ENCODE results near the gene NEGR1. TPM values are rescaled to one million over a fixed set of nuclear protein-coding genes. Genes with fewer than 3 reads are reported as not detected.
A peak's percentile ranks its signal among the peaks of the same experiment; 100 is the strongest.

The NEGR1 gene
- total RNA-seq, 2 experiments from 2014 or later = not detected

- H3K27me3 Mint-ChIP-seq (ENCODE audit: low read depth) = no peaks in the 10 kb centered on the region
- H3K27ac Mint-ChIP-seq = no peak overlapping the region
- no peak overlapping the region for H3K4me3 Mint-ChIP-seq
- no peaks in the 10 kb centered on the region for H3K9me3 Mint-ChIP-seq
- no peak for DNase-seq
- intact Hi-C loops (cut with micrococcal nuclease) = no loop called here
- no peaks in the 10 kb centered on the region for H3K36me3 Mint-ChIP-seq (ENCODE audit: low read depth)
- no peaks in the 10 kb centered on the region for H3K4me1 Mint-ChIP-seq (ENCODE audit: low read depth)
- CTCF ChIA-PET = interaction anchor here (0.7 kb wide), 1 partner anchor 178 kb away, joined by 3 read pairs; no protein-coding TSS in a partner anchor
Observed at GRCh38 chr1:71561729-71562128, 720.6 kb downstream of the NEGR1 start.

DNA sequence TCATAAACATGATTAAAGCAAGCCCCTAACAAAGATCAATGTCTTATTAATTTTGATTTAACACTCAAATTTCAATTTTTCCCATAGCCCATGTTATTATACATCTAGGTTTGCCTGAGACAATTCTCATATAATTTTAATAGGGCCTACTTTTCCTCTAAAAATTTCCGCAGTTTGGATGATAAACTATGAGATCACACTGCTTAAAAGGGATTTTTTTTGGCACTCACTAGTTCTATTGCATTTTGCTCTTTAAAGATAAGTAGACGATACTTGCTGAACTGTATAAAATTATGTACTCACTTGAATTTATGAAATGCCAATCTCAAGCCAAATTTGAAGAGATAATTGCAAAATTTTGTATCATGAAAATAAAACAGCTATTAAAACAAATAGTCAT is 721.1 kb downstream of the NEGR1 start:
- no peaks in the 10 kb centered on the region for H3K36me3 Mint-ChIP-seq (ENCODE audit: low read depth)
- no peaks in the 10 kb centered on the region for H3K4me1 Mint-ChIP-seq (ENCODE audit: low read depth)
- no peaks in the 10 kb centered on the region for H3K9me3 Mint-ChIP-seq
- no peak overlapping the region for H3K4me3 Mint-ChIP-seq
- no peak for DNase-seq
- intact Hi-C loops (cut with micrococcal nuclease) = no loop called here
- H3K27me3 Mint-ChIP-seq (ENCODE audit: low read depth) = no peaks in the 10 kb centered on the region
- CTCF ChIA-PET = interaction anchor here (0.6 kb wide), 1 partner anchor 541 kb away, joined by 3 read pairs; no protein-coding TSS in a partner anchor
- no peak overlapping the region for H3K27ac Mint-ChIP-seq

DNA sequence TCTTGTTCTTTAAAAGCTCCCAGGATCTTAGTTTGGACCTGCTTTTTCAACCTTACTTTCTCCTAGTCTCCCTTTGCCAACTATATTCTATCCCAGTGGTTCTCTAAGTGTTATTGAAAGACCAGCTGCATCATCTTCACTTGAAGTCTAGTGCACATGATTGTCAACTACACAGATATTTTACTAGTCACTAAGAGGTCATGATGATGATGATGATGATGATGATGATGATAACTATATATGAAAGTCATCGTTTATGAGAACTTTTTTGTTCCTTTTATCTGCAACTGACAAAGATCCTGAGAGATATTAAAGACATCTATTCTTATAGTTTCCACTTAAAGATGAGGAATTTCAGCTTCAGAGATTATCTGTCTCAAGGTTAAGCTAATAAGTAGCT is 722.5 kb downstream of the NEGR1 start:
- Mint-ChIP-seq H3K4me3 (no peak overlapping the region), H3K27ac (no peak overlapping the region), H3K4me1 (ENCODE audit: low read depth) (no peaks in the 10 kb centered on the region), H3K9me3 (no peaks in the 10 kb centered on the region), H3K36me3 (ENCODE audit: low read depth) (no peaks in the 10 kb centered on the region), H3K27me3 (ENCODE audit: low read depth) (no peaks in the 10 kb centered on the region)
- intact Hi-C loops (cut with micrococcal nuclease) = no loop called here
- CTCF ChIA-PET = no interaction called here
- DNase-seq = no peak

- CTCF ChIA-PET = interaction anchor here (0.7 kb wide), 1 partner anchor 387 kb away, joined by 3 read pairs; no protein-coding TSS in a partner anchor
Observed at GRCh38 chr1:71557138-71557537, 725.2 kb downstream of the NEGR1 start.

DNA sequence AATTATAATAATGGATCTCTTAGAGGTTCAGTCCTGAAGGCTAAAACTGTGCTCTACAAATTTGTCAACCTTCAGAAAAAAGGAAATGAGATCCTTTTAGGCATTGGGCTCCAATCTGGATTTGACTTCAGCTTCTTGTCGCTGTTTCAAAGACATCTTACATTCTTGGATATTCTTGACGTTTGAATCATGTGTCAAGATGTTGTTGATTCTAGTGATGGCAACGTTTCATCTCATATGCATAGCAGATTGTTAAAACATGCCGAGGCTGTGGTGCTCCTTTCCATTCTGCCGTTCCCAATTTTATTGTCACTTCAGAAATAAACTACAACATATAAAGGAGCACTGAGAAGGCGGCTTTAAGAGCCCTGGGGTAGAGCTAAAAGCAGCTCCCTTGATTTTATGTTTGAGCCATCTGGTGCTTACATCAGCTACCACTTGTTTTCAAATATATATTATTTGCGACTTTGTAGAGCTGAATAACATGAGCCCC is 733.9 kb downstream of the NEGR1 start:
- CTCF ChIA-PET = no interaction called here
- no peaks in the 10 kb centered on the region for H3K9me3 Mint-ChIP-seq
- H3K27me3 Mint-ChIP-seq (ENCODE audit: low read depth) = no peaks in the 10 kb centered on the region
- no peak overlapping the region for H3K27ac Mint-ChIP-seq
- H3K36me3 Mint-ChIP-seq (ENCODE audit: low read depth) = no peaks in the 10 kb centered on the region
- intact Hi-C loops (cut with micrococcal nuclease) = no loop called here
- no peak for DNase-seq
- no peak overlapping the region for H3K4me3 Mint-ChIP-seq
- H3K4me1 Mint-ChIP-seq (ENCODE audit: low read depth) = no peaks in the 10 kb centered on the region

More at GRCh38 chr1:71557138-71557537, 725.2 kb downstream of the NEGR1 start:
- DNase-seq = no peak
- intact Hi-C loops (cut with micrococcal nuclease) = no loop called here
- Mint-ChIP-seq H3K27me3 (ENCODE audit: low read depth) (no peaks in the 10 kb centered on the region), H3K36me3 (ENCODE audit: low read depth) (no peaks in the 10 kb centered on the region), H3K27ac (no peak overlapping the region), H3K9me3 (no peaks in the 10 kb centered on the region), H3K4me3 (no peak overlapping the region), H3K4me1 (ENCODE audit: low read depth) (no peaks in the 10 kb centered on the region)

- Mint-ChIP-seq H3K27ac (no peak overlapping the region), H3K4me3 (no peak overlapping the region), H3K27me3 (ENCODE audit: low read depth) (no peaks in the 10 kb centered on the region), H3K9me3 (peaks cover 3% of the 10 kb centered on the region), H3K36me3 (ENCODE audit: low read depth) (no peaks in the 10 kb centered on the region), H3K4me1 (ENCODE audit: low read depth) (no peaks in the 10 kb centered on the region)
- DNase-seq = no peak
- intact Hi-C loops (cut with micrococcal nuclease) = no loop called here
- CTCF ChIA-PET = no interaction called here
Observed at GRCh38 chr1:71542155-71542554, 740.2 kb downstream of the NEGR1 start.

DNA sequence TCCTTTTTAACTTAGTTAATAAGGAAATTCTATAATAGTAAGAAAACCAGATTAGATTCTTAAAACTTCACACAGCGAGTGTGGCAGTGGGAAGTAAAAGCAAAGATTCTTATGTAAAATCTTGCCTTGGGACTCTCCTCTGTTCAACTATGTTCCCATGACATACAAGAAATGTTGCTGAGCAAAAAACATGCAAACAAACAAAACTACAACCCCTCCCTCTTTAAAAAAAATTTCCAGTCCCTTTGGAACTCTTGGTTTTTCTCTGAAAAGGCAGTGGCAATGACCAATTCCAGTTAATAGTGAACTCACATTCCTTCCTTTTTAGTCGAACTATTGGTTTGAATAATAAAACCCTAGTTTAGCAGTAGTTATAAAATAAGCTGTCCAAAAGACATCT is 748.4 kb downstream of the NEGR1 start:
- Mint-ChIP-seq H3K4me3 (no peak overlapping the region), H3K9me3 (no peaks in the 10 kb centered on the region), H3K27me3 (ENCODE audit: low read depth) (no peaks in the 10 kb centered on the region), H3K27ac (no peak overlapping the region), H3K36me3 (ENCODE audit: low read depth) (no peaks in the 10 kb centered on the region), H3K4me1 (ENCODE audit: low read depth) (no peaks in the 10 kb centered on the region)
- intact Hi-C loops (cut with micrococcal nuclease) = no loop called here
- DNase-seq = no peak
- CTCF ChIA-PET = no interaction called here

GRCh38 chr1:71532343-71532742 is 750.0 kb downstream of the NEGR1 start:
- CTCF ChIA-PET = no interaction called here
- Mint-ChIP-seq H3K4me1 (ENCODE audit: low read depth) (no peaks in the 10 kb centered on the region), H3K27me3 (ENCODE audit: low read depth) (no peaks in the 10 kb centered on the region), H3K36me3 (ENCODE audit: low read depth) (no peaks in the 10 kb centered on the region), H3K27ac (no peak overlapping the region), H3K9me3 (no peaks in the 10 kb centered on the region), H3K4me3 (no peak overlapping the region)
- DNase-seq = no peak
- intact Hi-C loops (cut with micrococcal nuclease) = no loop called here

GRCh38 chr1:71526824-71527223 is 755.5 kb downstream of the NEGR1 start:
- Mint-ChIP-seq H3K4me3 (no peak overlapping the region), H3K36me3 (ENCODE audit: low read depth) (no peaks in the 10 kb centered on the region), H3K4me1 (ENCODE audit: low read depth) (no peaks in the 10 kb centered on the region), H3K9me3 (no peaks in the 10 kb centered on the region), H3K27me3 (ENCODE audit: low read depth) (no peaks in the 10 kb centered on the region), H3K27ac (no peak overlapping the region)
- DNase-seq = no peak
- CTCF ChIA-PET = no interaction called here
- intact Hi-C loops (cut with micrococcal nuclease) = no loop called here

- Mint-ChIP-seq H3K4me1 (ENCODE audit: low read depth) (no peaks in the 10 kb centered on the region), H3K27ac (no peak overlapping the region), H3K36me3 (ENCODE audit: low read depth) (no peaks in the 10 kb centered on the region), H3K27me3 (ENCODE audit: low read depth) (no peaks in the 10 kb centered on the region), H3K9me3 (no peaks in the 10 kb centered on the region), H3K4me3 (no peak overlapping the region)
- DNase-seq = no peak
- CTCF ChIA-PET = no interaction called here
- intact Hi-C loops (cut with micrococcal nuclease) = loop anchor here (5.0 kb wide), 1 partner anchor 440 kb away; the partner anchor contains the start of gene ZRANB2
Observed at GRCh38 chr1:71522721-71523120, 759.6 kb downstream of the NEGR1 start.

GRCh38 chr1:71521655-71522264 is 760.6 kb downstream of the NEGR1 start:
- no peaks in the 10 kb centered on the region for H3K4me1 Mint-ChIP-seq (ENCODE audit: low read depth)
- H3K27ac Mint-ChIP-seq = no peak overlapping the region
- no peaks in the 10 kb centered on the region for H3K27me3 Mint-ChIP-seq (ENCODE audit: low read depth)
- H3K9me3 Mint-ChIP-seq = no peaks in the 10 kb centered on the region
- DNase-seq = peak; percentile 36
- H3K36me3 Mint-ChIP-seq (ENCODE audit: low read depth) = no peaks in the 10 kb centered on the region
- CTCF ChIA-PET = no interaction called here
- intact Hi-C loops (cut with micrococcal nuclease) = loop anchor here (5.0 kb wide), 1 partner anchor 439 kb away; the partner anchor contains the start of gene ZRANB2
- no peak overlapping the region for H3K4me3 Mint-ChIP-seq

DNA sequence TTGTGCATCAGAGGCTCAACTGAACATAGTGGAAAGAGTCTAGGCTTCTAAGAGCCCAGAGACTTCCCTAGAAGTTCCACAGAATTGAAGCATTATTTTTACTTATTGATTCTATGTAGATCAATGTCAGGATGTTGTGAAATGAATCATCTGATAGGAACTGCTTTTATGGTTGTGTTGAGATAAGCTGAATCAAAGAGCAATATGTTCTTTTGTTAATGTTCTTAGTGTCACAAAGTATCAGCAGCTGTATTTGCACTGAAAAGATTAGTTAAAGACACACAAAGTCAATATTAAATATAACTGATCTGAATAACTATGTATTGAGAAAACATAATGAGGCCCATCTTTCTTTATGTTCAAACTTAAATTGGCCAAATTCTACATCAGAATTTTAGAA is 770.8 kb downstream of the NEGR1 start:
- CTCF ChIA-PET = no interaction called here
- DNase-seq = no peak
- no peaks in the 10 kb centered on the region for H3K36me3 Mint-ChIP-seq (ENCODE audit: low read depth)
- intact Hi-C loops (cut with micrococcal nuclease) = no loop called here
- no peak overlapping the region for H3K4me3 Mint-ChIP-seq
- H3K9me3 Mint-ChIP-seq = peaks cover 1% of the 10 kb centered on the region
- H3K27ac Mint-ChIP-seq = no peak overlapping the region
- H3K4me1 Mint-ChIP-seq (ENCODE audit: low read depth) = no peaks in the 10 kb centered on the region
- no peaks in the 10 kb centered on the region for H3K27me3 Mint-ChIP-seq (ENCODE audit: low read depth)

GRCh38 chr1:71510725-71511124 is 771.6 kb downstream of the NEGR1 start:
- no peaks in the 10 kb centered on the region for H3K4me1 Mint-ChIP-seq (ENCODE audit: low read depth)
- H3K4me3 Mint-ChIP-seq = no peak overlapping the region
- H3K9me3 Mint-ChIP-seq = peaks cover 1% of the 10 kb centered on the region
- H3K27me3 Mint-ChIP-seq (ENCODE audit: low read depth) = no peaks in the 10 kb centered on the region
- no peaks in the 10 kb centered on the region for H3K36me3 Mint-ChIP-seq (ENCODE audit: low read depth)
- DNase-seq = no peak
- intact Hi-C loops (cut with micrococcal nuclease) = no loop called here
- CTCF ChIA-PET = no interaction called here
- no peak overlapping the region for H3K27ac Mint-ChIP-seq

Data from activated naive CD4-positive, alpha-beta T cell treated with anti-CD3 and anti-CD28 coated beads for 36 hours (primary cell).